Suprapubic skin (tissue), 4 donors: ENCODE results near the gene MDFIC. TPM values are rescaled to one million over a fixed set of nuclear protein-coding genes. Genes with fewer than 3 reads are reported as not detected.

Experiments used
- DNase-seq, 2 donors: peaks; one replicate each; pipeline ENCODE4 v3.0.0-alpha.2; 2019; ENCODE audit warnings: low spot score in 2 of 2
- H3K27ac ChIP-seq: fragments of 200-600 bp; sonication (generic); one replicate; pipeline ENCODE4 v1.5.1; 2019
- H3K27me3 ChIP-seq: fragments of 200-600 bp; sonication (generic); one replicate; pipeline ENCODE4 v1.5.1; 2019
- H3K36me3 ChIP-seq: fragments of 200-600 bp; sonication (generic); one replicate; pipeline ENCODE4 v1.5.1; 2019
- H3K4me1 ChIP-seq: fragments of 200-600 bp; sonication (generic); one replicate; pipeline ENCODE4 v1.5.1; 2019
- H3K4me3 ChIP-seq: fragments of 200-600 bp; sonication (generic); one replicate; pipeline ENCODE4 v1.5.1; 2019; ENCODE audit warnings: mild to moderate bottlenecking
- H3K9me3 ChIP-seq: fragments of 200-600 bp; sonication (generic); one replicate; pipeline ENCODE4 v1.5.1; 2019
- CTCF ChIP-seq, 2 donors: fragments of 200-600 bp in 1 of 2; fragments of 450-650 bp in 1 of 2; sonication (generic) in 1 of 2; IDR thresholded peaks; one replicate each; pipeline ENCODE4 v1.5.1; 2016 to 2019; ENCODE audit warnings: antibody characterized with exemption in 2 of 2, mild to moderate bottlenecking in 1 of 2, moderate library complexity in 1 of 2
- EP300 ChIP-seq: sonication (generic); formaldehyde crosslinking; IDR thresholded peaks from one replicate; pipeline ENCODE4 v1.6.1; 2017; ENCODE audit warnings: antibody characterized with exemption
- POLR2A ChIP-seq, 2 donors: fragments of 450-650 bp; IDR thresholded peaks; one replicate each; pipeline ENCODE4 v1.6.1; 2017; ENCODE audit warnings: antibody characterized with exemption in 2 of 2, mild to moderate bottlenecking in 2 of 2, moderate library complexity in 2 of 2
- POLR2AphosphoS5 ChIP-seq, 3 donors: sonication (generic); formaldehyde crosslinking; IDR thresholded peaks; one replicate each; pipeline ENCODE4 v1.6.1; 2017; ENCODE audit warnings: antibody characterized with exemption in 3 of 3
- WGBS: methylation state at CpG from one replicate; pipeline ENCODE4 v1.1.5; 2018; 5-methylcytosine and 5-hydroxymethylcytosine counted together
- total RNA-seq, 4 donors: library from RNA; depleted of rRNA; stranded (reverse); fragments of >200 nt; gene quantifications; one replicate each; pipeline ENCODE4 v1.1.0, GENCODE V29; 2016

MDFIC gene
- 10 to 100 TPM; 15.7 to 37.8 (median 28.1) TPM for total RNA-seq

- Histone ChIP-seq H3K27ac (peak within 1 kb of the TSS; percentile 87), H3K4me1 (peaks cover 26% of the 10 kb centered on the region), H3K4me3 (peak within 1 kb of the TSS; percentile 86), H3K36me3 (no peaks in the 10 kb centered on the region), H3K27me3 (no peaks in the 10 kb centered on the region), H3K9me3 (no peaks in the 10 kb centered on the region)
- TF ChIP-seq EP300 (no peak), POLR2AphosphoS5 (IDR thresholded peaks at IDR 0.05) (peak in 1 of 3 donors; percentile 8), CTCF (IDR thresholded peaks at IDR 0.05) (no peak), POLR2A (IDR thresholded peaks at IDR 0.05) (peak in 1 of 2 donors; percentile 20)
- DNase-seq, result peak in 1 of 2 donors; percentile 77
- WGBS, result under 1% methylated on average over 49 of the region's 55 CpGs
Observed at GRCh38 chr7:114922026-114922651, at the start of gene MDFIC. Gene MDFIC, plus strand, starts transcription at chr7:114922094. Its CDS starts 940 bp downstream, at chr7:114923034.

GRCh38 chr7:114874170-114874569, 47.7 kb upstream of the MDFIC start:
- WGBS, result 90% methylated on average over 1 of the region's 1 CpG
- no peak overlapping the region for H3K4me3 ChIP-seq
- no peaks in the 10 kb centered on the region for H3K27me3 ChIP-seq
- H3K27ac ChIP-seq, result no peak overlapping the region
- H3K36me3 ChIP-seq, result no peaks in the 10 kb centered on the region
- no peaks in the 10 kb centered on the region for H3K4me1 ChIP-seq
- peaks cover 3% of the 10 kb centered on the region for H3K9me3 ChIP-seq
- no peak for TF ChIP-seq POLR2A (IDR thresholded peaks at IDR 0.05)
- no peak for TF ChIP-seq CTCF (IDR thresholded peaks at IDR 0.05)
- TF ChIP-seq POLR2AphosphoS5 (IDR thresholded peaks at IDR 0.05), result no peak
- no peak for TF ChIP-seq EP300
- no peak for DNase-seq

GRCh38 chr7:114875186-114875585, 46.7 kb upstream of the MDFIC start:
- H3K4me1 ChIP-seq, result no peaks in the 10 kb centered on the region
- H3K4me3 ChIP-seq, result no peak overlapping the region
- DNase-seq, result no peak
- peaks cover 3% of the 10 kb centered on the region for H3K9me3 ChIP-seq
- H3K36me3 ChIP-seq, result no peaks in the 10 kb centered on the region
- TF ChIP-seq CTCF (IDR thresholded peaks at IDR 0.05), result no peak
- TF ChIP-seq POLR2AphosphoS5 (IDR thresholded peaks at IDR 0.05), result no peak
- TF ChIP-seq EP300, result no peak
- no peak for TF ChIP-seq POLR2A (IDR thresholded peaks at IDR 0.05)
- no peaks in the 10 kb centered on the region for H3K27me3 ChIP-seq
- no peak overlapping the region for H3K27ac ChIP-seq

- Histone ChIP-seq H3K9me3 (peaks cover 3% of the 10 kb centered on the region), H3K27me3 (no peaks in the 10 kb centered on the region), H3K4me1 (no peaks in the 10 kb centered on the region), H3K36me3 (no peaks in the 10 kb centered on the region), H3K27ac (no peak overlapping the region), H3K4me3 (no peak overlapping the region)
- WGBS, result 69% methylated on average over 1 of the region's 1 CpG
- TF ChIP-seq CTCF (IDR thresholded peaks at IDR 0.05) (no peak), POLR2AphosphoS5 (IDR thresholded peaks at IDR 0.05) (no peak), EP300 (no peak), POLR2A (IDR thresholded peaks at IDR 0.05) (no peak)
- no peak for DNase-seq
Observed at GRCh38 chr7:114879554-114879953, 42.3 kb upstream of the MDFIC start.

GRCh38 chr7:114885836-114886235, 36.1 kb upstream of the MDFIC start:
- Histone ChIP-seq H3K36me3 (no peaks in the 10 kb centered on the region), H3K4me3 (no peak overlapping the region), H3K9me3 (no peaks in the 10 kb centered on the region), H3K4me1 (no peaks in the 10 kb centered on the region), H3K27me3 (no peaks in the 10 kb centered on the region), H3K27ac (no peak overlapping the region)
- no peak for DNase-seq
- TF ChIP-seq EP300 (no peak), POLR2AphosphoS5 (IDR thresholded peaks at IDR 0.05) (no peak), POLR2A (IDR thresholded peaks at IDR 0.05) (no peak), CTCF (IDR thresholded peaks at IDR 0.05) (no peak)
